ENCODE results near the gene SIX2. TPM values are rescaled to one million over a fixed set of nuclear protein-coding genes. Genes with fewer than 3 reads are reported as not detected.

SIX2 gene
- total RNA-seq, 3 donors from 2014 or later: 0.98 to 3.5 (median 1.5) TPM

DNA sequence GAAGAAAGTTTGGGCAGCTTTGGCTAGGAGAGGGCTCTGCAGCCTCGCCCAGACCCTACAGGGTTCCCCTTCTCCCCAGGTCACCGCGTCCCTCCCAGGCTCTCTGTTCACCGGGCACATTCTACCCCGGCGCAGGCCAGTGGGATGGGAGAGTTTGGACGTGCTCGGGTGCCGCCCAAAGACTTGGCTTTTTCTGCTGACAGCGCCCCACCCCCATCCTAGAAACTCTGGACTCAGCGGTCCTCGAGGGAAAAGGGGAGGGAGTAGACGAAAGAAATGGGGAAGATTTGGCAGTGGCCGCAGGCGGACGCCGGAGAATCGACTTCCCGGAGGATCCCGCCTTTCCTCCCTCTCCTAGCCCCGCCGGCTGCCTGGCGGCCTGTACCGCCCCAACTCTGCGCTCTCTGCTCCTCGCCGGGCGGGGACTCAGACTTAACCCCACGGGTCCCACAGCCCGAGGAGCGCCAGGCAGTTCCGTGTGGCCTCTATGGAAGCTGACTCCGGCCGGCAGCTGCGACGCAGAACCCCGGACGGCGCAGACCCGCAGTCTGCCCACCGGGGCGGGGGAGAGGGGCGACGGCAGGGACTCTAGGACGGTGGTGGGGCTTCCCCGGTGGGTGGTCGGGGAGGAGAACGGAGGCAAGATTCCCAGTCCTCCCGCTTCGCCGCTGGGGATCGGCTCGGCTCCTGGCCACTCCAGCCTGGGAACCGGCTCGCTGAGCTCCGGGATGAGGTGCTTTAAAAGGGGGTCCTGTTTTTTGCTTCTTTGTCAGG lies 863 bp upstream of the SIX2 start:
- Histone ChIP-seq H3K4me1 (peaks cover 6 to 10% of the 10 kb centered on the region in 2 donors), H3K27me3 (peaks cover 2 to 71% of the 10 kb centered on the region in 2 donors), H3K36me3 (no peaks in the 10 kb centered on the region), H3K27ac (peak overlapping the region; percentile 54 to 90), H3K4me3 (peak overlapping the region; percentile 49 to 68 (median 57)), H3K9me3 (no peaks in the 10 kb centered on the region)
- TF ChIP-seq, protein P1, sequence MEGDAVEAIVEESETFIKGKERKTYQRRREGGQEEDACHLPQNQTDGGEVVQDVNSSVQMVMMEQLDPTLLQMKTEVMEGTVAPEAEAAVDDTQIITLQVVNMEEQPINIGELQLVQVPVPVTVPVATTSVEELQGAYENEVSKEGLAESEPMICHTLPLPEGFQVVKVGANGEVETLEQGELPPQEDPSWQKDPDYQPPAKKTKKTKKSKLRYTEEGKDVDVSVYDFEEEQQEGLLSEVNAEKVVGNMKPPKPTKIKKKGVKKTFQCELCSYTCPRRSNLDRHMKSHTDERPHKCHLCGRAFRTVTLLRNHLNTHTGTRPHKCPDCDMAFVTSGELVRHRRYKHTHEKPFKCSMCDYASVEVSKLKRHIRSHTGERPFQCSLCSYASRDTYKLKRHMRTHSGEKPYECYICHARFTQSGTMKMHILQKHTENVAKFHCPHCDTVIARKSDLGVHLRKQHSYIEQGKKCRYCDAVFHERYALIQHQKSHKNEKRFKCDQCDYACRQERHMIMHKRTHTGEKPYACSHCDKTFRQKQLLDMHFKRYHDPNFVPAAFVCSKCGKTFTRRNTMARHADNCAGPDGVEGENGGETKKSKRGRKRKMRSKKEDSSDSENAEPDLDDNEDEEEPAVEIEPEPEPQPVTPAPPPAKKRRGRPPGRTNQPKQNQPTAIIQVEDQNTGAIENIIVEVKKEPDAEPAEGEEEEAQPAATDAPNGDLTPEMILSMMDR (IDR thresholded peaks at IDR 0.05): no peak
- TF ChIP-seq POLR2A (IDR thresholded peaks at IDR 0.05): no peak
- no peak for TF ChIP-seq POLR2AphosphoS5 (IDR thresholded peaks at IDR 0.05)
- DNase-seq (ENCODE audit: low spot score in 2 of 2): peak in 1 of 2 donors; percentile 26
- intact Hi-C loops (cut with DNase I; ENCODE audit: low total_unique reads): no loop called here

DNA sequence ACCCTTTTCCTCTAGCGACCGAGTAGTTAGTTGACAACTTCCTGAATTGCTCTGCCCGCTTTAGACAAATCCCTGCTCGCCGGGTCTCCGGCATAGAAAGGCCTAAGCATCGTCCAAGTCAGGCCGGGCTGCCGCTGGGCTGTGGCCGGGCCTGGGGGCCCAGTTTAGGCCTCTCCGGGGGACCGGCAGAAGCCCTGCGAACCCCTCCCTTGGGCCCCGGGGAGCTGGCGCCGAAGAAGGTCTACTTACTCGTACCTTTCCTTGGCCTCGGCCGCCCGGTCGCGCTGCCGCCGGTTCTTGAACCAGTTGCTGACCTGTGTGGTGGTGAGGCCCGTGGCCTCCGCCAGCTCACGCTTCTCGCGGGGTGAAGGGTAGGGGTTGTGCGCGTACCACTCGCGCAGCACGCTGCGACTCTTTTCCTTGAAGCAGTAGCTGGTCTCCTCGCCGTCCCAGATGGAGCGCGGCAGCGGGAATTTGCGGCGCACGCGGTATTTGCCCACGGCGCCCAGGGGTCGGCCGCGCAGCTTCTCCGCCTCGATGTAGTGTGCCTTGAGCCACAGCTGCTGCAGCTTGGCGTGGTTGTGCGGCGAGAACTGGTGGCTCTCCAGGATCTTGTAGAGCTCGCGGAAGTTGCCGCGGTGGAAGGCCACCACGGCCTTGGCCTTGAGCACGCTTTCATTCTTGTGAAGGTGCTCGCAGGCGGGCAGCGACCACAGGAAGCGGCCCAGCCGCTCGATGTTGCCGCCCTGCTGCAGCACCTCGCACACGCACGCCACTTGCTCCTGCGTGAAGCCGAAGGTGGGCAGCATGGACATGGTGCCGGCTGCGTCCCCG lies 739 bp downstream of the SIX2 start:
- no peak for TF ChIP-seq POLR2A (IDR thresholded peaks at IDR 0.05)
- TF ChIP-seq, protein P1 (IDR thresholded peaks at IDR 0.05): no peak
- TF ChIP-seq POLR2AphosphoS5 (IDR thresholded peaks at IDR 0.05): no peak
- no peaks in the 10 kb centered on the region for H3K36me3 ChIP-seq
- intact Hi-C loops (cut with DNase I; ENCODE audit: low total_unique reads): no loop called here
- H3K9me3 ChIP-seq: no peaks in the 10 kb centered on the region
- H3K4me1 ChIP-seq: peaks cover 2 to 4% of the 10 kb centered on the region in 2 donors
- peaks cover 0 to 72% of the 10 kb centered on the region in 2 donors for H3K27me3 ChIP-seq
- peak overlapping the region; percentile 49 to 68 (median 57) for H3K4me3 ChIP-seq
- no peak overlapping the region for H3K27ac ChIP-seq
- no peak for DNase-seq (ENCODE audit: low spot score in 2 of 2)

DNA sequence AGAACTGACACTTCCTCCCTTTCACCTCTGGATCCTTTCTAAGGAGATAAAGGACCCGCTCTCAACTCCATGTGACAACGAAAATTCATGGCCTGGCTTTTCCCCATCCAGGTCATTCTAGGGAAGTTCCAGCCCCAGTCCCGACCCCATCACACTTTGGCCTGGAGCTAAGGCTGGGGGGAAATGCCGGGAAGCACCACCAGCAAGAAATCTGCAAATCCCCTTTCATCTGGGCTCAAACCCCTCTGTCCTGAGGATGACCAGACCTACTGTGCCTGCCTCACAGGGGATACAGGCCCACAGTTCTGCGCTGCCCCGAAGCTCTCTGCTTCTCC lies 1.3 kb downstream of the SIX2 start:
- no peak for TF ChIP-seq POLR2AphosphoS5 (IDR thresholded peaks at IDR 0.05)
- TF ChIP-seq, protein P1 (IDR thresholded peaks at IDR 0.05): no peak
- no peak for TF ChIP-seq POLR2A (IDR thresholded peaks at IDR 0.05)
- intact Hi-C loops (cut with DNase I; ENCODE audit: low total_unique reads): no loop called here
- no peaks in the 10 kb centered on the region for H3K36me3 ChIP-seq
- no peak for DNase-seq (ENCODE audit: low spot score in 2 of 2)
- no peak overlapping the region for H3K27ac ChIP-seq
- H3K27me3 ChIP-seq: peaks cover 0 to 72% of the 10 kb centered on the region in 2 donors
- peak overlapping the region in 2 of 3 donors; percentile 49 to 68 for H3K4me3 ChIP-seq
- H3K9me3 ChIP-seq: no peaks in the 10 kb centered on the region
- H3K4me1 ChIP-seq: no peaks in the 10 kb centered on the region

DNA sequence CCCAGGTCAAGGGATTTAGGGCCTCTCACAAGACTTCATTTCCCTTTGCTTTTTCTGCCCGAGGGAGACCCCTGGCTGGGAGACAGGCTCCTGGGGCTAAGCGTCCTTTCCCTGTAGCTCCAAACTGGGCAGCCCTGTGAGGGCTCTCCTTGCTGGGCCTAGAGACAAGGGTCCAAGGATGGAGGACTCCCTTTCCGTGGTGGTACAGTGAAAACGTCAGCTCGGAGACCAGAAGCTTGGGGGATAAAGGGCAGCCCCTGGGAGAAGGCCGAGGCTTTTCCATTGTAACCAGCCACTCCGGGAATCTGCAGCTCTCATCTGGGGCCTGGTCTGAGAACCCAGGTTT lies 2.3 kb downstream of the SIX2 start:
- Histone ChIP-seq H3K36me3 (no peaks in the 10 kb centered on the region), H3K4me1 (no peaks in the 10 kb centered on the region), H3K27ac (no peak overlapping the region), H3K9me3 (no peaks in the 10 kb centered on the region), H3K27me3 (peaks cover 0 to 72% of the 10 kb centered on the region in 2 donors), H3K4me3 (no peak overlapping the region)
- TF ChIP-seq POLR2AphosphoS5 (IDR thresholded peaks at IDR 0.05) (no peak), POLR2A (IDR thresholded peaks at IDR 0.05) (no peak)
- TF ChIP-seq, protein P1 (IDR thresholded peaks at IDR 0.05): no peak
- no peak for DNase-seq (ENCODE audit: low spot score in 2 of 2)
- intact Hi-C loops (cut with DNase I; ENCODE audit: low total_unique reads): no loop called here
